ENCODE measurements around the gene ITPK1. TPM values are rescaled to one million over a fixed set of nuclear protein-coding genes. Genes with fewer than 3 reads are reported as not detected.

ITPK1 gene
- total RNA-seq, 2 donors from 2014 or later = 29.4 to 36.1 TPM

DNA sequence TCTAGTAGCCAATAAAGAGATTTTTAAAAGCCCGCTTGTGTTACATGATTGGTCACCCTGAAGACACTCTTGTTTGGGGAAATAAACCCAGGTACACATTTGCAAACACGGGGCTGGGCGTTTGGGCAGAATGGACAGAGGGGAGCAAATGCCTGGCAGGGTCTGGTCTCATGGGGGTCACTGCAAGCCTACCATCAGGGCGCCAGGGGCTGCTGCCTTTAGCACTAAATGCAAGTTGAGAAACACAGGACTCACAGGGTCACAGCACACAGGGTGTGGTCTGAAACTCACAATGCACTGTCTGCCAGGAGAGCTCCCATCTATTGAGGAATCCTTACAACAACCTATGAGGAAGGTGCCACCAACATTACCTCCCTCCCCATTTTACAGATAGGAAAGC, 130.2 kb downstream of the ITPK1 start:
- no peak overlapping the region for H3K27ac Mint-ChIP-seq
- H3K9me3 ChIP-seq (ENCODE audit: control insufficient read depth, low read length, poor library complexity, severe bottlenecking) = no peaks in the 10 kb centered on the region
- peaks cover 13% of the 10 kb centered on the region for H3K36me3 Mint-ChIP-seq (ENCODE audit: low read depth)
- no peak for ATAC-seq
- no peak overlapping the region for H3K4me3 Mint-ChIP-seq
- no peak for DNase-seq
- no peaks in the 10 kb centered on the region for H3K27me3 Mint-ChIP-seq
- peaks cover 9% of the 10 kb centered on the region for H3K4me1 Mint-ChIP-seq

DNA sequence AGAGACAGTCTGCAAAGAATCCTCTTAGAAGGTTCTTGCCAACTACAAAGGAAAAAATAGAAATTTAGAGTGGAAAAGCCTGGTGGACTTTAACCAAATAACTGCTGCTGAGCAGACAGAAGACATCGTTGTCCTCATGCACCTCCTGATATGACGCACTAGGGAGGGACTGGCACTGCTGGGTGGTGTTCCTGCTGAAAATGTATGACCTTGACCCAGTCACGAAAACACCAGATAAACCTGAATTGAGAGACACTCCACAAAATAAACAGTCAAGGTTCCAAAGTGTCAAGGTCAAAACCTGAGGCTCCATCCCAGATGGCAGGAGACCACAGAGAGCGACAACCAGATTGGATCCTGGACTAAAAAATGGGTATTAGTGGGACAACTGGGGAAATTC, 130.8 kb downstream of the ITPK1 start:
- Mint-ChIP-seq H3K4me1 (peaks cover 9% of the 10 kb centered on the region), H3K27ac (no peak overlapping the region), H3K4me3 (no peak overlapping the region), H3K36me3 (ENCODE audit: low read depth) (peaks cover 13% of the 10 kb centered on the region), H3K27me3 (no peaks in the 10 kb centered on the region)
- no peak for DNase-seq
- ATAC-seq = no peak
- peaks cover 3% of the 10 kb centered on the region for H3K9me3 ChIP-seq (ENCODE audit: control insufficient read depth, low read length, poor library complexity, severe bottlenecking)

DNA sequence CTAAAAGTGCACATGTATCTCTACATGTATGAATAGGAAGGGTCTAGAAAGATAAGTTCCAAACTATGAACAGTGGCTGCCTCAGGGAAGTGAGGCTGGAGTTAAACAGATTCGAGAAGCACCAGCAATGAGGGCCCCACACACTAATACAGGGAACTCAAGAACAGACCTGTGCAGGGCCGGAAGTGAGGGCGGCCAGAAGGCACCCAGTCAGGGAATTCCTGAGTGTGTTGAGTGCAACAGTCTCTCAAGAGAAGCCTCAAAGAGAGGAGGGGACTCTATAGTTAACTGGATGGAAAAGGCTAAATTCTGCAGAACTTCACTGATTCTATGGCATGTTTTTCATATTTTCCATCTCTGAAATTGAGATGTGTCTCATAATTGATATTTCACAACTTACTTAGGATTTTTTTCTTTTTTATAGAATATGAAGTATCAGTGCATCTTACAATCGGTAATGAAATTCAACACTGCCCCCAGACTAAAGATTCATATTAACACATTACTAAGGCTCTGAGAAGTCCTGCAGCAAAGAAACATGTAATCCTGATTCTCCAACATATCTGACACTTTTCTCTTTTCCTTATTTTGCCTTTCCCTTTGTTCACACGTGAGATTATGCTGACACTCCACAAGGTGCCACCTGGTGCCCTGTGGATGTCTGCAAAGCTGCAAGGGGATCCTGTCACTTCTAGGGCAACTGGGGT, 131.5 kb downstream of the ITPK1 start:
- Mint-ChIP-seq H3K27me3 (no peaks in the 10 kb centered on the region), H3K27ac (no peak overlapping the region), H3K4me3 (no peak overlapping the region), H3K36me3 (ENCODE audit: low read depth) (peaks cover 14% of the 10 kb centered on the region), H3K4me1 (peaks cover 9% of the 10 kb centered on the region)
- H3K9me3 ChIP-seq (ENCODE audit: control insufficient read depth, low read length, poor library complexity, severe bottlenecking) = peaks cover 3% of the 10 kb centered on the region
- no peak for ATAC-seq
- DNase-seq = no peak

DNA sequence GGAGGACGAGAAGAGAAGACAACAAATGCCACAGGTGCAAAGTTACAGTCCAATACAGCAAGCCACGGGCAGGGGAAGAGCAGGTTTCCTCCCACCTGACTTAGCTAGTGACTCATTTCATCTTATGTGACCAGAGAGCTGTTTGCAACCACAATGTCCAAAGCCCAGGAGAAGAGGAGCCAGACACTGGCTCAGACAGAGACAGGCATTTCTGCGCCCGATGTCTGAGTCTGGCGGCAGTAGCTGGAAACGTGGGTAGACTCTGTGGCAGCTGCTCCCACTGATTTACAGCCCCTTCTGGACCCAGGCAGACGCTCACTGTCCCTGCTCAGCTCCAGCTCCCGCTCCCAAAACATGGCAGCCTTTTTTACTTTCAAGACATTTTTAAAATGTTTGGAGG, 132.8 kb downstream of the ITPK1 start:
- Mint-ChIP-seq H3K27me3 (no peaks in the 10 kb centered on the region), H3K4me3 (no peak overlapping the region), H3K4me1 (peaks cover 6% of the 10 kb centered on the region), H3K36me3 (ENCODE audit: low read depth) (peaks cover 14% of the 10 kb centered on the region), H3K27ac (no peak overlapping the region)
- H3K9me3 ChIP-seq (ENCODE audit: control insufficient read depth, low read length, poor library complexity, severe bottlenecking) = peaks cover 3% of the 10 kb centered on the region
- no peak for ATAC-seq
- DNase-seq = no peak

DNA sequence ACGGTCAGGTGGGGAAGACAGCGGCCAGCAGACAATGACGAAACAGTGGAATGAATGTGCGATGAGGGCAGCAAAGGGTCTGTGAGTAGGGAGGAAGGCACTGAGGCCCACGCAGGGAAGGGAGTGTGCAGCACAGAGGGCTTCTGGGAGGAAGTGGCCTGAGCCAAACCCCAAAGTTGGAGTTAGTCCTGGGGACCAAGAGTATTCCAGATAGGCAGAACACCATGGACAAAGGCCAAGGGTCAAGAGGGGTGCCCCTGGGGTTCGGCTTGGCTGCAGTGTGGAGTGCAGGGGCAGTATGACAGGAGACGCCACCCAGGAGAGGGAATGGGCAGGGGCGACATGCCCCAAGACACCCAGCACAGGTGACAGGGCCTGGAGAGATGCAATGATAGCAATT, 134.0 kb downstream of the ITPK1 start:
- H3K27me3 Mint-ChIP-seq = no peaks in the 10 kb centered on the region
- no peak for ATAC-seq
- H3K4me3 Mint-ChIP-seq = no peak overlapping the region
- peaks cover 18% of the 10 kb centered on the region for H3K36me3 Mint-ChIP-seq (ENCODE audit: low read depth)
- no peak overlapping the region for H3K27ac Mint-ChIP-seq
- H3K4me1 Mint-ChIP-seq = peaks cover 6% of the 10 kb centered on the region
- peaks cover 3% of the 10 kb centered on the region for H3K9me3 ChIP-seq (ENCODE audit: control insufficient read depth, low read length, poor library complexity, severe bottlenecking)
- DNase-seq = no peak

DNA sequence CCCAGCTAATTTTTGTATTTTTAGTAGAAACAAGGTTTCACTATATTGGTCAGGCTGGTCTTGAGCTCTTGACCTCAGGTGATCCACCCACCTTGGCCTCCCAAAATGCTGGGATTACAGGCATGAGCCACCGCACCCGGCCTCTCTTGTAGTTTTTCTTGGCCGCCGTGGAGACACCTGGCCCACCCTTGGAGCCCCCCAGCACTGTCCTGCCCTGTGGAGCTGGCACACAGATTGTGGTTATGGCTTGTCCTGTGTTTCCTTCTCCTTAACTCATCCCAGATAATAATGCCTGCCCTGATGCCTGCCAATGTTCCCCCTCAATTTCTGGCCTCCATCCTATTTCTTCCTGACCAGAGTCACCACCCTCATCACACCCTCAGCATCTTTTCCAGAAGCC, 134.9 kb downstream of the ITPK1 start:
- no peaks in the 10 kb centered on the region for H3K27me3 Mint-ChIP-seq
- DNase-seq (no peak), ATAC-seq (no peak)
- H3K4me1 Mint-ChIP-seq = peaks cover 3% of the 10 kb centered on the region
- H3K9me3 ChIP-seq (ENCODE audit: control insufficient read depth, low read length, poor library complexity, severe bottlenecking) = peaks cover 3% of the 10 kb centered on the region
- H3K4me3 Mint-ChIP-seq = no peak overlapping the region
- no peak overlapping the region for H3K27ac Mint-ChIP-seq
- H3K36me3 Mint-ChIP-seq (ENCODE audit: low read depth) = peaks cover 18% of the 10 kb centered on the region

DNA sequence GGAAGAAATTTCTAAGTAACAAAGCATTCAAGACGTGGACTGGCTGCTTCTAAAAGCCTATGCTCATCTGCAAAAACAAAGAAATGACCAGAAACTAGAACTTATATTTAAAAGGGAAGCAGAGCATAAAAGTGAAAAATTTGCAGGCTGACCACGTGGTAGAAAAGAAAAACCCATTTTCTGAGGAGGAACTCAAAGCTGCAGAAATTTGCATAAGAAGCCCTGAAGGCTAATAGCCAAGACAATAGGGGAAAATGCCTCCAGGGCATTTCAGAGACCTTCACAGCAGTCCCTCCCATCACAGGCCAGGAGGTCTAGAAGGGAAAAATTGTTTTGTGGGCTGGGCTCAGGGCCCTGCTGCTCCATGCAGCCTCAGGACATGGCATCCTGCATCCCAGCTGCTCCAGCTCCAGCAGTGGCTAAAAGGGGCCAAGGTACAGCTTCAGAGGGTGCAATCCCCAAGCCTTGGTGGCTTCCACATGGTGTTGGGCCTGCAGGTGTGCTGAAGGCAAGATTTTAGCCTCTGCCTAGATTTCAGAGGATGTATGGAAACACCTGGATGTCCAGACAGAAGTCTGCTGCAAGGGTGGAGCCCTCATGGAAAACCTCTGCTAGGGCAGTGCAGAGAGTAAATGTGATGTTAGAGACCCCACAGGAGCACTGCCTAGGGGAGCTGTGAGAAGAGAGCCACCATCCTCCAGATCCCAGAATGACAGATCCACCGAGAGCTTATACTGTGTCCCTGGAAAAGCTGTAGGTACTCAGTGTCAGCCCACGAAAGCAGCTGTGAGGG, 137.3 kb downstream of the ITPK1 start:
- H3K9me3 ChIP-seq (ENCODE audit: control insufficient read depth, low read length, poor library complexity, severe bottlenecking) = peaks cover 3% of the 10 kb centered on the region
- DNase-seq (no peak), ATAC-seq (no peak)
- H3K4me1 Mint-ChIP-seq = no peaks in the 10 kb centered on the region
- peaks cover 14% of the 10 kb centered on the region for H3K36me3 Mint-ChIP-seq (ENCODE audit: low read depth)
- no peak overlapping the region for H3K4me3 Mint-ChIP-seq
- H3K27ac Mint-ChIP-seq = no peak overlapping the region
- no peaks in the 10 kb centered on the region for H3K27me3 Mint-ChIP-seq

DNA sequence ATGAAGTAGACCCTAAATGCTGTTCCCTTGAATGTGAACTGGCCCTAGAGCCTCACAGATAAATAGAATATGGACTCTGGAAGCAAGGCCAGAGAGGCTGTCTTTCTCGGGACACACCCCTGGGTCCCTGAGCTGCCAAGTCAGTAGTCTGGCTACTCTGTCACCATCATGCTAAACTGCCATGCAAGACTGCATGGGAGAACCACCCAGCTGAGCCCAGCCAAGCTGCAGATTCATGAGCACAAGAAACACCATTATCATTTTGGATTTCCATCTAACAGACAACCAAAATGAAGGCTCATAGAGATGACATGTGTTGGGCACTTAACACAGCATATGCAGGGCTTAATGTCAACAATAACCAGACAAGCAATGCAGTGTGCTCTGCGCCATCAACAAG, 139.5 kb downstream of the ITPK1 start:
- DNase-seq (no peak), ATAC-seq (no peak)
- Mint-ChIP-seq H3K4me3 (no peak overlapping the region), H3K27ac (no peak overlapping the region), H3K4me1 (no peaks in the 10 kb centered on the region), H3K36me3 (ENCODE audit: low read depth) (peaks cover 8% of the 10 kb centered on the region), H3K27me3 (no peaks in the 10 kb centered on the region)
- H3K9me3 ChIP-seq (ENCODE audit: control insufficient read depth, low read length, poor library complexity, severe bottlenecking) = peaks cover 3% of the 10 kb centered on the region

DNA sequence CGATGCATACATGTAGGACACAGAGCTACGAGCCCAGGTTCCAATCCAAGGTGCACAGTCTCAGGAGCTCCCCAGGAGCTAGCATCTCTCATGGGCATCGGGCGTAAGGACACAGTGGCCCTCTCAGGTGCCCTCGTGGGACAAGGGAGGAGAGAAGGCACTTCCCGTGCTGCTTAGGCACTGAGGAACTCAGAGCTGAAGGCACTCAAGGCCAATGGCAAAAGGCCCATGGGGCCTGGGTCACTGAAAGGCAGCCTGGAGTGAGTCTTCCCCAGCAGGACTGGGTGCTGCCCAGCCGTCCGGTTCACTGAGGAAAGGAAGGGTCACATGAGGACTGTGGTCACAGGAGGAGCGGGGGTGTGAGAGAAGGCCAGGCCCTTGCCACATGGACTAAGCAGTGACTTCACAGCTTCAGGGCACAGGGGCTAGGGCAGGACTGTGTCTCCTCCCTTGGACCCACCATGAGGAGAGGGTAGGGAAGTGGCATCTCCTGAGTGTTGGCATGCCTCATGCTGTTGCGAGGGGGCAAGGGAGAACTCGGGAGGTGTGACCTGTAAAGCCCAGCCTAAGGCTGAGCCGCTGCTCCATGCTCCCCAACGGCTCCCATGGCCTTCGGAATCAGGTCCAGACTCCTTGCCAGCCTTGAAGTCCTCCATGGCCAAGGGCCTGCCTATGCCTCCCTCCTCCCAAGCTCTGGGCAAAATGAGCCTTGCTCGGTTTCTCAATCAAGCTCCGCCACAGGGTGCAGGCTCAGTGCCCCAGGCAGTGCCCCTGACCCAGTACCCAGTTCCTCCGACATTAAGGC, 141.0 kb downstream of the ITPK1 start:
- Mint-ChIP-seq H3K4me3 (no peak overlapping the region), H3K27ac (no peak overlapping the region), H3K27me3 (no peaks in the 10 kb centered on the region), H3K36me3 (ENCODE audit: low read depth) (peaks cover 5% of the 10 kb centered on the region), H3K4me1 (peaks cover 2% of the 10 kb centered on the region)
- no peak for ATAC-seq
- DNase-seq = no peak
- no peaks in the 10 kb centered on the region for H3K9me3 ChIP-seq (ENCODE audit: control insufficient read depth, low read length, poor library complexity, severe bottlenecking)

DNA sequence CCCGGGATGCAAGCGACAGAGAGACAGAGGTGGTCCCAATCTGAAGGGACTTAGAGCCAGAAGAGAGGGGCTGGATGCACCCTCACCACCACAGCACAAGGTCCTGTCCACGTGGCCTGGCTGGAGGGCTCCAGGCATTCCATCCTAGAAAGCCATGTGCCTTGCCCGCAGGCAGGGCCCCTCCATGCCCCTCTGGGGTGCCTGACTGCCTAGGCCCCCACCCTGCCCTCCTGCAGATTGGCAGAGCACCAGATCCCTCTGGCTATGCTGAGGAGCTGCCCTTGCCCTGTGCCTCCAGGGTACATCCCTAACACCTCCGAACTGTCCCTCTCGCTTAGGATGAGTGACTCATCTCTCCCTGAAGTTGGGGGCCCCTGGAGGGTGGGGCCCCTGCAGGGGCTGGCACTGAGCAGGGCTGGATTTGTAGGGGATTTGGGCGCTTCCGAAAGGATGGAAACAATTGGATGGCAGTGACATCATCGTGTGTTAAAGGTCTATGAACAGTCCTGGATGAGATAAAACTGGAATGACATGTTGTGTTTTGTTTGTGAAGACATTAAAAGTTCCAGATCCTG, 141.8 kb downstream of the ITPK1 start:
- H3K9me3 ChIP-seq (ENCODE audit: control insufficient read depth, low read length, poor library complexity, severe bottlenecking) = no peaks in the 10 kb centered on the region
- DNase-seq = no peak
- H3K27me3 Mint-ChIP-seq = no peaks in the 10 kb centered on the region
- no peak overlapping the region for H3K4me3 Mint-ChIP-seq
- no peak overlapping the region for H3K27ac Mint-ChIP-seq
- H3K4me1 Mint-ChIP-seq = peaks cover 2% of the 10 kb centered on the region
- peaks cover 3% of the 10 kb centered on the region for H3K36me3 Mint-ChIP-seq (ENCODE audit: low read depth)
- no peak for ATAC-seq

DNA sequence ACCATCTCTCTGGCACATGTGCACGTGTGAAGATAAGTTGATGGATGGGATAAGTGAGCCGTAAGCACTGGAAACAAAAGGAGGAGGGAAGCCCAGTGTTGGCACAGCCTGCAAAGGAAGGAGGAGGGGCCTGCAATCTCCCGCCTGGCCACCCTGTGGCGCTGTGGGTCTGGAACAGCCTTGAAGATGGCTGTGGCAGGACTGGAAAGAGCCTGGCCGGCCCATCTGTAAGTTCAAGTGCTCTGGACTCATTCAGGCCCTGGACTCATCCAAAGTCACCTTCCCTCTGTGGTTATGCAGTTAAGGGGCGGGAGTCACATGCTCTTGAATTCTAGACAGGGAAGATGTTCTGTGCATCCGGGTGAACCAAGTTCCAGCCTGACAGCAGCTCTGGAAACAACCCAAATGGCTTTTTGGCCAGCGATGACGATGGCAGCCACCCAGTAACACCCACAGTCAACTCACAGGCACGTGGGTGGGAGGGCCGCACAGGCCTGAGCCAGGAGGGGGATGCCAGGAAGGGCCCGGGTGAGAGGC, 142.4 kb downstream of the ITPK1 start:
- Mint-ChIP-seq H3K36me3 (ENCODE audit: low read depth) (peaks cover 3% of the 10 kb centered on the region), H3K4me3 (no peak overlapping the region), H3K27me3 (no peaks in the 10 kb centered on the region), H3K27ac (no peak overlapping the region), H3K4me1 (peaks cover 2% of the 10 kb centered on the region)
- H3K9me3 ChIP-seq (ENCODE audit: control insufficient read depth, low read length, poor library complexity, severe bottlenecking) = no peaks in the 10 kb centered on the region
- no peak for ATAC-seq
- DNase-seq = no peak

DNA sequence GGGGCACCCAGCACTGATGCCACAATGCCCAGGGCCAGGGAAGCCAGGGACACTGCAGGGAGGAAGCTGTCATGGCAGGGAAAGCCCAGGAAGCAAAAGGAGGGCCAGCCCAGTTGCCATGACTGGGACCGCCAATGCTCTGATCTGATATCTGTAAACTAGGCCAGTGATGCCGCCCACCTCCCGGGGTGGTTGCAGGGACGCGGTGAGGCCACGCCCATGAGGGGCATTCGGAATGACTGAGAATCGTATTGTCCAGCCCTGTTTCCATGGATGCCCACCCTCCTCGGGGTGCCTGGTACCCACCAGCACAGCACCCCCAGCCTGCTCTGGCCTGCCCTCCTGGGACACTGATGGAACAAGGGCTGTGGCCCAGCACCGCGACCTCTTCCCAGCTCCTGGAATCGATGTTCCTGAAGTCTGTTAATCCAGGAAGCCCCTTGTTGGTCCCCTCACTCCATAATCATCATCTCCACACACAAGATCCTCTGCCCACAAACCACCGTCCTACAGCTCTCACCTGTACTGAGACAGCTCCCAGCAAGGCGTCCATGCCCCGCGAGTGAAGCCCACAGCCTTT, 144.0 kb downstream of the ITPK1 start:
- H3K27me3 Mint-ChIP-seq = no peaks in the 10 kb centered on the region
- H3K9me3 ChIP-seq (ENCODE audit: control insufficient read depth, low read length, poor library complexity, severe bottlenecking) = no peaks in the 10 kb centered on the region
- H3K36me3 Mint-ChIP-seq (ENCODE audit: low read depth) = no peaks in the 10 kb centered on the region
- DNase-seq = no peak
- H3K4me3 Mint-ChIP-seq = no peak overlapping the region
- peaks cover 2% of the 10 kb centered on the region for H3K4me1 Mint-ChIP-seq
- H3K27ac Mint-ChIP-seq = no peak overlapping the region
- no peak for ATAC-seq
